SKM-1 treated with dmso at 0.1 percent for 144 hours (cell line): ENCODE data around the gene PPARG.
"Not testable (repeated sequence)": the region's sequence is repeated elsewhere in the genome, so short reads cannot be mapped to it uniquely, and the experiment has no call there.

ENCODE experiments used
- DNase-seq: peaks from one replicate; lab custom pipeline; 2025; ENCODE audit not compliant: unreplicated experiment; lab: John Stamatoyannopoulos, UW

The PPARG gene

DNA sequence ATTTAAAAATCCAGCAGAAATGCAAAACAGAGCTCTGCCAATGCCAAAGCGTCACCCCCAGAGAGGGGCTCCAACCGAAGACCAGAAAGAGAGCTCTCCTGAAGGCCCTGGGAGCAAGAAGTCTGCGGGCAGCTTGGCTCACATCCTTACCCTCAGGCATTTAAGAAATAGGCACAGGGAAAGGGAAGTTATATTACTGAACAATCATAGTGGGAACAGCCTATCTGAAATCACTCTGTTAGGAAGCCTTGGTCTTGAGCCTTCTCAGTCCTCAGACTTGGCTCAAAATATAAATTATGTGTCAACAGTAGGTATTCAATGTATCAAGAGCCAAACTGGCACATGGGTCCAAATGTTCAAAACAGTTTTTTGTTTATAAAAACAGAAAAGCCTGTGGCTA is 10.3 kb upstream of the PPARG start:
- no peak for DNase-seq

DNA sequence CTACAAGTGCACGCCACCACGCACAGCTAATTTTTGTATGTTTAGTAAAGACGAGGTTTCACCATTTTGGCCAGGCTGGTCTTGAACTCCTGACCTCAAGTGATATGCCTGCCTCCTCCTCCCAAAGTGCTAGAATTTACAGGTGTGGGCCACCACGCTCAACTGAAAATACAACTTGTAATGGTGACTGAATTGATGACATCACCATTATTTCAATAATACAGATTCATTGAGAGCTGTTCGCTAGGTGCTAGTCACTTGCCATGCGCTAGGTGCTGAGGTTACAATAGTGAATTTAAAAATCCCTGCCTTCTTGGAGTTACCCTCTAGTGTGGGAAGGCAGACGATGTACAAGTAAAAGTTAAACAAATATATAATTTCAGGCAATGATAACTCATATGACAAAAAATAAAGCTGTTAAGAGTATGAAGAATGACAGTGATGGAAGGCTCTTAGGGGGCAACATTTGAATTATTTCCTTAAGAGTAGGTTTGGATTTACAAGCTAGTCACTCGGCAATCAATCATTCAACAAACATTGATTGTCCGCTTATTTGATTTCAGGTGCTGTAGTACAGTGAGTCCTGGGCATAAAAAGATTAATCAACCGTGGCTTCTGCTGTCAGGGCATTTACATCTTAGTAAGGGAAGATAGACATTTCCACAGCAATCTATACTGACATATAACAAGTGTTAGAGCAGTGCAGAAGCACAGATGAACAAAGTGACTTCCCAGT is 9.1 kb upstream of the PPARG start:
- DNase-seq: no peak

DNA sequence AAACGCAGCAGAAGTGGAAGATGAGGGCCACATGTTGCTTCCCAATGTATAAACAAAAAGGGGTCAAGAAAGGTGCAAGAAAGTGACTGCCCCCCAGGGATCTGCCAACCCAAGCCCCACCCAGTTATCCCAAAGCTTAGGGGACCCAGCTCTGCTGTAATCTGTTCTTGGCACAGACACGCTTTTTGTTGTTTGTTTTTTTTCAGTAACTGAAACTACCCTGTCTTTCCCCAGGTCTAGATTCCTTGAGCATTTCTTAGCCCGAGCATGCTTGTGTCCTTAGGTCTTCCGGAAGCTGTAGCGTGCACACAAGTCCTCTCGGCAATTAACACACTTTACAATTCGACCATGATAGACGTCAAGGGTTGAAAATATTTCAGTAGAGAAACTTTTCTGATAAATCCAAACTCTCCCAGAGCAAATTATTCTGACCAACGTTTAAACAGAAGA is 8.5 kb upstream of the PPARG start:
- no peak for DNase-seq

DNA sequence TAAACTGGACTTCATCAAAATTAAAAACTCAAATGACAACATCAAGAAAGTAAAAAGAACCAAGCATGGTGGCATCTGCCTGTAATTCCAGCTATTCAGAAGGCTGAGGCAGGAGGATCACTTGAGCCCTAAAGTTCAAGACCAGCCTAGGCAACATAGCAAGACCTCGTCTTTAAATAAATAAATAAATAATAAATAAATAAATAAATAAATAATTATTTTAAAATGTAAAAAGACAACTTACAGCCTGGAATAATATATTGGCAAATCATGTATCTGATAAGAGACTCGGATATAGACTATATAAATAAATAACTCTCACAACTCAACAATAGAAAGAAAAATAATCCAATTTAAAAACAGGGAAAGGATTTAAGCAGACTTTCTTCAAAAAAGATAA is 4.3 kb upstream of the PPARG start:
- DNase-seq: no peak

DNA sequence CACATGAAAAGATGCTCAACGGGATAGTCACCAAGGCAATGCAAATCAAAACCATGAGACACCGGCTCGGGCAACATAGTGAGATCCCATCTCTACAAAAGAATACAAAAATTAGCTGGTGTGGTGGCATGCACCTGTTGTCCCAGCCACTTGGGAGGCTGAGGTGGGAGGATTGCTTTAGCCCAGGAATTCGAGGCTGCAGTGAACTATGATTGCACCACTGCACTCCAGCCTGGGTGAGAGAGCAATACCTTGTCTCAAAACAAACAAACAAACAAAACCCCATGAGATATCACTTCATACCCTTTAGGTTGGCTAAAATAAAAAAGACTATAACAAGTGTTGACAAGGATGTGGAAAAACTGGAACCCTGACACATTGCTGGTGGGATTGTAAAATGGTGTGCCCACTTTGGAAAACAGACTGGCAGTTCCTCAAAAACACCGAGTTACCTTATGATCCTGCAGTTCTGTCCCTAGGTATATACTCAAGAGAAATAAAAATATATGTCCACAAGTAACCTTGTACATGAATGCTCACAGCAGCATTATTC is 3.8 kb upstream of the PPARG start:
- no peak for DNase-seq

DNA sequence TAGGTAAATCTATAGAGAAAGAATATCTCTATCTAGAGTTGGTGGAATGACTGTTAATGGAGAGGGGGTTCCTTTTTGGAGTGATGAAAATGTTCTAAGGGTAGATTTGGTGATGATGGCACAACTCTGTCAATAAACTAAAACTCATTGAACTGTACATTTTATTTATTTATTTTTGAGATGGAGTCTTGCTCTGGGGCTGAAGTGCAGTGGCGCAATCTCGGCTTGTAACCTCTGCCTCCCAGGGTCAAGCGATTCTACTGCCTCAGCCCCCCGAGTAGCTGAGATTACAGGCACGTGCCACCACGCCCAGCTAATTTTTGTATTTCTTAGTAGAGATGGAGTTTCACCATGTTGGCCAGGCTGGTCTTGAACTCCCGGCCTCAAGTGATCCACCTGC is 3.1 kb upstream of the PPARG start:
- not testable (repeated sequence) for DNase-seq

DNA sequence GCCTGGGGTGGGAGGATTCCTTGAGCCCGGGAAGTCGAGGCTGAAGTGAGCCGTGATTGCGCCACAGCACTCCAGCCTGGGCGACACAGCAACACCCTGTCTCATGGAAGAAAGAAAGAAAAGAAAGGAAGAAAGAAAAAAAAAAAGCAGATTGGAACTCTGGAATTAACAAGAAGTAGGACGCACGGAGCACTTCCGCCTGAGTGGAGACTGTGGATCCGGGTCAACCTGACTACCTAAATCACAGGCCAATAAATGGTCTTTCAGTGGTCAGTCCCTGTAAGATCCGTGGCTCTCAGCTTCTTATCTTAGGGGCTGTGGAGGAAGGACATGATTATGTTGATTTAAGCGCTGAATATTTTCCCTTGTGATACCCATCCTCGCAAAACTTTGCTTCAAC is 2.4 kb upstream of the PPARG start:
- no peak for DNase-seq

DNA sequence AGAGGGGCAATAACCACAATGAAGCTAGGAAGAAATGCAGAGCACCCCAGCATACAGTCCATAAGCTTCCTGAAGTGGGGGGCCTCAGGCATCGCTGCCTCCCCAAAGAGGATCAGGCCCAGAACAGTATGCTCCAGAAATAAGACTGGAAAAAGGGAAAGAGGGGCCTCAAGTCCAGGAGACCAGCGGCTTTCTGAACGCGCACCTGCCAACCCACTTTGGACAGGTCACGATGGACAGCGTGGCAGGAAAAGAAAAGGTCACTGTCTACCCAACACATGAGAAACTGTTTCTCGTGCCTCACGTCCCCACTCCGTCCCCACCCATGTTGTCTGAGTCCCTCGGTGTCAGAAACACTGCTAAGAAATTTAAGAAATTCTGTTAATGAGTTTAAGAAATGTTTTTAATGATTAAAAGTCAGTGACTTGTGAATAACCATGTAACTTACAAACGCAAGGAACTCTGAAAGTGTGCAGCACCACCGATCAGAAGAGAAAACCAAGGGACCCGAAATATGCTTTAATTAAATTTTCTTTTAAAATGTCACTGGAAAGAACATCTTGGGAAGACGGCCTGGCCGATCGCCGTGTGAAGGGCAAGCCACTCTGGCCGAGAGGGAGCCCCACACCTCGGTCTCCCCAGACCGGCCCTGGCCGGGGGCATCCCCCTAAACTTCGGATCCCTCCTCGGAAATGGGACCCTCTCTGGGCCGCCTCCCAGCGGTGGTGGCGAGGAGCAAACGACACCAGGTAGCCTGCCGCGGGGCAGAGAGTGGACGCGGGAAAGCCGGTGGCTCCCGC is 1.7 kb upstream of the PPARG start:
- DNase-seq: no peak

DNA sequence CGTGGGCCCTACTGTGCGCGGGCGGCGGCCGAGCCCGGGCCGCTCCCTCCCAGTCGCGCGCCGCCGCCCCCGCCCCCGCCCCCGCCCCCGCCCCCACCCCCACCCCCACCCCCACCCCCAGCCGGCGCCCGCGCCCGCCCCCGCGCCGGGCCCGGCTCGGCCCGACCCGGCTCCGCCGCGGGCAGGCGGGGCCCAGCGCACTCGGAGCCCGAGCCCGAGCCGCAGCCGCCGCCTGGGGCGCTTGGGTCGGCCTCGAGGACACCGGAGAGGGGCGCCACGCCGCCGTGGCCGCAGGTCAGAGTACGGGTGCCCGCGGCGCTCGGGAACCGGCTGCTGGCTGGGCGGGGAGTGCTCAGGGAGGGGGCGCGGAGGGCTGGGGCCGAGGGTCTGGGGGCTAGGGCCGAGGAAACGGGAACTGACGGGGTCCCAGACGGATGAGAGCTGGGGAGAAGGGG is 1.1 kb upstream of the PPARG start:
- DNase-seq: no peak

DNA sequence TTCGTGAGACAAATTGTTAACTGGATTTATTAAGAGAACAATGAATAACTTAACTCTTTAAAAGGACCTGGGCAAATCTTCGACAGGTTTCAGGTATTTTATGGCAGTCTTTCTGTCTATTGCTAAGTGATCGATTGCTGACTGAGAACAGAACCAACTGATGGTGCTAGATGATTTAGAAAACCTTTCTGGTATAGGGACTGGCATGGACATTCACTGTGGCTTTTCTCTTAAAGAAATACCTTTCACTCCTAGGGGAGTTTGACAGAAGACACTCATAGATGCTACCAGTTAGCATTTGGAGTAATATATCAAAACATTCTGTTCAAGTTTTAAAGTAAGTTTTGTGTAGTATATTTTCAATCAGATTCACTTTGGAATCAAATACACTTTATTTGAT is 654 bp downstream of the PPARG start:
- DNase-seq: no peak

DNA sequence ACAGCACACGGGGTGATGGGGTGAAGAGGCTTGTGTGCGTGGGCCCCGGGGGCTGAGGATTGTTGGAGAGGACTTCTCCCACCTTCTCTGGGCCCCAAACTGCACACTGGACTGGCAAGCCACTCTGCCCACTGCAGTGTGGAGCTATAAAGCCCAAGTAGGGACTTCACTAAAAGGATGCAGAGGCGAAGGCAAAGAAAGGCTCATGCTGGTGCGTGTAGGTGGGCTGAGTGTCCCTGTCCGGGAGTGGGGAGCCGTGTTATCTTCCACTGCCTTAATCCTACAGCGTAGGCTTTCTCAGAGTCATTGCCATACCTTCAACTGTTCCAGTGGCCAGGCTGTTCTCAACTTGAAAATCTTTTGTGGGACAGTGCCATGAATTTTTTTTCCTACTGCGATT is 3.9 kb downstream of the PPARG start:
- DNase-seq: no peak

DNA sequence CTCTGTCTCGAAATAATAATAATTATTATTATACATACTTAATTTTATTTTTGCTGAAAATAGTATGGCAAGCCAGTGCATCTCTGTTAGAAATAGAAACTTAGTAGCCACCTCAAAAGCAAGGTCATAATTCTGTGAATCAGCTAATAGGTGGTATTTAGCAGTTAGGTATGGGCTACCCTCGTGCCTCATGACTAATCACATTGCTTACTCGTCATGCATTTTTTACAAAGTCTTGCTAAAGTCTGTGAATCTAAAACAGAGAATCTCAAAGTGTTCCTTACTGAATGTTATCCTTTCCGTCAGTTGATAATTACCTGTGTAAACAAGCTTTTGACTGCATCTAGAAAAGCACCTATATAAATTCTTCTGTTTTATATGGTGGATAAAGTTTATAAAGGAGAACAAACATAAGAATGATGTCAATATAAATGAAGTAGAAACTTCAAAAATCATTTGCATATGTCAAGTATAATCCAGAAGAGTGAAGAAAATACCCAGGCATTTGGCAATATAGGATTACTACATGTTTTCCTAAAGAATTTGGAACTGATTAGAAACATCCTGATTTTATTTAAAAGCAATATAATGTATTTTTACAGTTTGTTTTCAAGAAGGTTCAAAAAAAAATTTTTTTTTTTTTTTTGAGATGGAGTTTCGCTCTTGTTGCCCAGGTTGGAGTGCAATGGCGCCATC is 6.2 kb downstream of the PPARG start:
- DNase-seq: no peak

DNA sequence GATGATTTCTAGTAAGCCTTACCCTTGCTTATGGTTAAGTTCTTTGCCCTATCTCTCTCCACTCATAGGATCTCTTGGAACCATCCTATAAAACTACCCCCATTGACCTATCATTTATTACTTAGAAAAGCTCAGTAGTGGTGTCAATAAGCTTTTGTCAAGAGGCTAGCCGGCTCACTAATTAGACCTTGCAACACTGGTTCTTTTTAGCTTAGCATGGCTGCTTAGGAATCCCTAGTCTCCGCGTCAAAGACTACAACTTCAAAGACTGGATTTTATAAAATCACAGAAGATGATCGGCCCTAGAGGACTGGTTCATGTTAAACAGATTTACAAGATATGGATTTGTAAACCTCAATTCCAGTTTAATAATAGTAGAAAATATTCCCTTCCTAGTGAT is 7.6 kb downstream of the PPARG start:
- no peak for DNase-seq

DNA sequence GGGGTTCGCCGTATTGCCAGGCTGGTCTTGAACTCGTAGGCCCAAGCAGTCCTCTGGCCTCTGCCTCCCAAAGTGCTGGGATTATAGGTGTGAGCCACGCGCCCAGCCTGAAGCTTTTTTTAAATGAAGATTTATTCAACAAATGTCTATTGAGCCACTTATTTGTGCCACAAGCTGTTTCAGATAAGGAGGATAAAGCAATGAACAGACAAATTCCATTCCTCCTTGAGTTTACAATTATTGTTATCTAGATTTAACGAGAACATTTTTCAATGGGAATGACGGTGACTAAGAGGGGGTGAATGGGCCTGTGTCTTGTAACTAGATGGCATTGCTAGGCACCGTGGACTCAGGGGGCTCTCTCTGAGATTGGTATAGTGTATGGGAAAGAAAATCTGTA is 10.2 kb downstream of the PPARG start:
- DNase-seq: no peak

DNA sequence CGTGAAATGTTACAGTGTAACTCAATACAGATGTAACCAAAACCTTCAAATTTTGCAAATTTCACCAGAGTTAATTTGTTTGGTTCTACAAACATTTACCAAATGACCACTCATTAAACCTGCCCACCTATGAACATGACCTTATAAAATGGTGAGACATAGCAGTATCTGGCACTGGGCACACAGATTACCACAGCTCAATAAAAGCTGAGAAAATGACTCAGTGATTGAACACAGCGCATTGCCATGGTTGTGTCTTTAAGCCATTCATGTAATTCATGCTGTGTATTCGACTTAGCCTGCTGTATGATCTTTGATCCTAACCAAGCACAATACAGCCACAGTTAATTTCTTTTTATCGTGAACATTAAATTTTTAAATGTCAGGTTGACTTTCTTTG is 11.3 kb downstream of the PPARG start:
- DNase-seq: no peak

DNA sequence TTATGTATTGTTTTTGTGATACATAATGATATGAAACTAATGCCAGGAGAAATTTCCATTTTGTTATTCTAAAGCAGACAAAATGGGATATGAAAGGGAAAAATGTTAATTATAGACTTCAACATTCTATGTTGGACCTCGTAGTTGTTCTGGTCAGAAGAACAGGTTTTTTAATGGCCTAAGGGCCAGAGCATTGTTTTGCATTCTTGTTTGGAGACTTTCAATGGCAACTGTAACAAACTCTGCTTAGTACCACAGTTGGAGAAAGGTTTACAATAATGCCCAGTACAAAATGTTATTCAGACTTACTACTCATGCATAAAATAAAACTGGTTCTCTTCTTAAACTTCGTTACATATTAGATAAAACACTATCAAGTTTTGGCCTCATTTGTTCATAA is 12.2 kb downstream of the PPARG start:
- DNase-seq: no peak

DNA sequence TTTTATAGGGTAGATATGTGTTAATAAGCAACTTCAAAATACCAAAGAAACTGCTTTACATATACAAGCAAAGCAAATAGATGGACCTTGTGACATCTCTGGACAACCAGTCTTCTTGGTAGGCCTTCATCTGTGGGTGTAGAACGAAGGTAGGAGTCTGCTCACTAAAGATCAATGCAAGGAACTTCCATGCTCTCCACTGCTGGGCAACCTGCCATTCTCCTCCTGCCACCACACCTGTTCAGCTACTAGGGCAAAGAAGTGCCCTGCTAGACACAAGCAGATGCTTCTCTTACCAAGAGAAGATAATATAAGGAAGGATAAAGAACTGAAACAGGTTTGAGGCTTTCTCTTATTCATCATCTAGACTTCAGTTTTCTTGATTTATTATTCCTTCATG is 12.6 kb downstream of the PPARG start:
- DNase-seq: no peak

DNA sequence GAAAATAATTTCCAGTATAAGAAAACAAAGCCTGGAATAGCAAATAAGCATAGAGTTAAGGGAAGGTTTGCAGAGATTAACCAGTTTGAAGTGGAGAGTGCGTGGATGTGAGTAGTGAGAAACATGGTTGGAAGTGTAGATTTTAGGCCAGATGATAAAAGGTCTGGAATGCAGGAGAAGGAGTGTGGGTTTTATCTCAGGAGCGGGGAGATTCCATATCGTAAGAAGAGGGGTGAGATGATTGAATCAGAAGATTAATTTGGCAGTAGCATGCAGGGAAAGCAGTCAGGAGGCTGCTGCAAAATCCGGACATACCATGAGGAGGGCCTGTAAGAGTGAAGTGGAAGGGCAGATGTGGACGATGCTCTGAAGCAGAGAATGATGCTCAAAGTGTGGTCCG is 13.7 kb downstream of the PPARG start:
- no peak for DNase-seq

DNA sequence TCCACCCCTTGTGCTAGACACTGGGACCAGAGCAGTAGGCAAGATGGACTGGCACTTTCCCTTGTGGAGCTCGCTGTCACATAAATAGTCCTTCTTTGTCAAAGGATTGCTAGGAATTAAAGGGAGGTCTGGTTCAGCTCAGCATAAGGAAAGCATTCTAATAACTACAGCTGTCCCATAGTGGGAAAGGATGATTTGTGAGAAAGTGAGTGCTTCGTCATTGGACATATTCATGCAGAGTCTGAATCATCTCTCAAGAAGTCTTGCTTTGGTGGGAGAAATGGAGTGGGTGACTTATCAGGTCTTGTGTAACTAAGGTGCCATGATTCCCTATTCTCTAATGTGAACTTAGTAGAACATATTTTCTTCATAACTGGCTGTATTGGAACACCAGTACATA is 14.7 kb downstream of the PPARG start:
- DNase-seq: no peak

DNA sequence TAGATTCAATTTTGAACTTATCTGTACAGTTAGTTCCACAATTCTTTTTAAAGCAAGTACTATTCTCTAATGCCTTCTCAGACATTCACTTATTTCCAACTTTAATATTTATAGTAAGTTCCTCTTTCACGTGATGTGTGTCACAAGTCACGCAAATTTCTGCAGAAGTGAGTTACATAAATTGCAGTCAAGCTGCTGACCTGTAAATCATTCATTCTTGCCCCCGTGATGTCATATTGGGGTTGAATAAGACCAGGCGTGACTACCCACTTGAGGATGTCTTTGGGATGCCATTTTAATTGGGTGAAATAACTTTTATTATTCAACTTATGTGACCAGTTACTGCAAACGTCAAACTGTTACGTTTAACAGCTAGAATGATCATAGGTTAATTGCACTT is 15.1 kb downstream of the PPARG start:
- DNase-seq: peak; percentile 34

DNA sequence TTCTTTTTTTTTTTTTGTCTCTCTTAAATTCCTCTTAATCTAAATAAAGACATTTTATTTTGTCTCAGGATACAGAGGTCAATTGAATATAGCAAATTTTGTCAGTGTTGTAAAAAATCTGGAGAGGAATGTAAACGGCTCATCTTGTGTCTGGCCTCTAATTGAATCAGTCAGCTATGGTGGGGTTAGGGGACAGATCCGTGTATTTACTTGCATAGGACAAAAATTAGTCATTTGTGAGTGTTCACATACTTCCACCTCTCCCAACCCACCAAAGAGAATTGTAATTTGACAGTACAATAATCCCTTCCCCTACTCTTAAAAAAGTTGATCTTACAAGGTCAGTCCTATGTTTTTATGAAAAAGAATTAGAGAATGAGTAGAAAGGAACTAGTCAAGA is 18.3 kb downstream of the PPARG start:
- no peak for DNase-seq

DNA sequence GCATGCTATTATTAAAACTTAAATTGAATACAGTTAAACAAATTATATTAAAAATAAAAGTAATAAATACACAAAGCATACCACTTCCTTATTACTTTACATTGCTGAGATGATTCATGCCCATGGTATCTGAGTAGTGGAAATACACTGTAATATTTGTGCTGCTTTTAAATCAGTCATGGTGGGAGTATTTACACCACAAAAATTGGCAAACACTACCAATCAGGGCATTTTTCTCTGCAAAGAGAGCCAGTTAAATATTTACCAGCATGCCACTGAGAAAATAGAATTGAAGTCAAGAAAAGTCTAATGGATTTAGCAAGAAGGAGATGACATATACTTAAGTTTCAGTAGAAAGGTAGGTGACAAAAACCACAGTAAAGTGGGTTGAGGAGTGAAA is 19.6 kb downstream of the PPARG start:
- no peak for DNase-seq
